Measurements from ENCODE around the gene KIFC1.

GRCh38 chr6:33356295-33356694 is 35.3 kb upstream of the KIFC1 start:
- TF ChIP-seq CTCF (IDR thresholded peaks at IDR 0.05): no peak
- TF ChIP-seq POLR2A (IDR thresholded peaks at IDR 0.05): no peak

Data from lower leg skin (tissue), 3 donors.